ENCODE measurements around the gene SLC6A1. TPM values are rescaled to one million over a fixed set of nuclear protein-coding genes. Genes with fewer than 3 reads are reported as not detected.

Gene SLC6A1
- total RNA-seq, 1 experiment from 2014 or later: not detected

- Histone ChIP-seq H3K23ac (ENCODE audit: insufficient read length, low read depth, low read length) (no peak overlapping the region), H3K4me1 (ENCODE audit: insufficient read depth, low read length) (no peaks in the 10 kb centered on the region), H4K5ac (ENCODE audit: insufficient read length, low read depth, low read length) (no peak overlapping the region), H4K8ac (replicated peaks; ENCODE audit: insufficient read length, low read depth, low read length) (no peak overlapping the region), H2AFZ (ENCODE audit: low read length) (no peak overlapping the region), H3K18ac (ENCODE audit: insufficient read length, low read depth, low read length) (no peak overlapping the region), H3K56ac (ENCODE audit: insufficient read length, low read depth, low read length) (no peak overlapping the region), H3K79me1 (ENCODE audit: insufficient read depth, low read depth, low read length, poor library complexity, severe bottlenecking) (no peaks in the 10 kb centered on the region), H2BK20ac (ENCODE audit: low read depth, low read length, poor library complexity, severe bottlenecking) (no peak overlapping the region), H2BK5ac (ENCODE audit: insufficient read length, low read length) (no peak overlapping the region), H3K27ac (ENCODE audit: insufficient read length, low read depth, low read length) (no peak overlapping the region), H3K23me2 (ENCODE audit: insufficient read length, low read depth, low read length, poor library complexity, severe bottlenecking) (no peaks in the 10 kb centered on the region), H3K27me3 (ENCODE audit: insufficient read depth, low read length) (no peaks in the 10 kb centered on the region), H2BK15ac (ENCODE audit: low read depth, low read length) (no peak overlapping the region), H2AK5ac (ENCODE audit: insufficient read length, low read length) (no peak overlapping the region), H4K20me1 (ENCODE audit: control insufficient read depth, insufficient read depth, insufficient read length) (no peaks in the 10 kb centered on the region), H4K91ac (ENCODE audit: insufficient read length, low read depth, low read length) (no peak overlapping the region), H2BK12ac (ENCODE audit: insufficient read length, low read depth, low read length) (no peak overlapping the region), H3K14ac (ENCODE audit: insufficient read depth, low read length) (no peak overlapping the region), H3K4me2 (ENCODE audit: insufficient read depth, insufficient read length, low read length) (no peak overlapping the region), H3K9me3 (ENCODE audit: control insufficient read depth, low read depth, low read length) (no peaks in the 10 kb centered on the region), H3K4ac (ENCODE audit: low read depth, low read length) (no peak overlapping the region), H3K79me2 (ENCODE audit: insufficient read depth, low read length) (no peaks in the 10 kb centered on the region), H3K9ac (ENCODE audit: extremely low read depth, insufficient read length, low read length) (no peak overlapping the region), H3T11ph (ENCODE audit: low read length) (no peak overlapping the region), H2BK120ac (ENCODE audit: low read depth, low read length, poor library complexity, severe bottlenecking) (no peak overlapping the region)
- H3K9me3 Mint-ChIP-seq: peaks cover 4 to 8% of the 10 kb centered on the region in 2 experiments; a peak in 2 of 5 replicates
- DNase-seq: no peak
- no peaks in the 10 kb centered on the region for H3K4me1 Mint-ChIP-seq
- 0 out of 7 replicates have a peak, but pooled peaks cover 0 to under 1% (median 0%) of the 10 kb centered on the region in 3 experiments for H3K36me3 Mint-ChIP-seq (ENCODE audit: insufficient read depth in 1 of 3, low read depth in 3 of 3)
- H3K27ac Mint-ChIP-seq: no peak overlapping the region
- WGBS (ENCODE audit: extremely low coverage, insufficient read length, low lambda C conversion rate): no CpG with 5 or more reads among the region's 2 CpGs
- TF ChIP-seq CTCF (conservative IDR thresholded peaks at IDR 0.05): no peak
- no peak overlapping the region for H3K4me3 Mint-ChIP-seq
- H3K27me3 Mint-ChIP-seq (ENCODE audit: low read depth): peaks cover 22% of the 10 kb centered on the region
These were observed 28.2 kb downstream of the SLC6A1 start for GRCh38 chr3:11020764-11021163.
